GM18519 (cell line): Measurements from ENCODE around the gene SIX3.

Experiments used
- ATAC-seq: cut with Tn5 transposase; IDR thresholded peaks from one replicate; pipeline ENCODE4 v1.9.1; 2021; ENCODE audit warnings: mild to moderate bottlenecking, moderate library complexity; ENCODE audit not compliant: unreplicated experiment, low FRiP score

The SIX3 gene

DNA sequence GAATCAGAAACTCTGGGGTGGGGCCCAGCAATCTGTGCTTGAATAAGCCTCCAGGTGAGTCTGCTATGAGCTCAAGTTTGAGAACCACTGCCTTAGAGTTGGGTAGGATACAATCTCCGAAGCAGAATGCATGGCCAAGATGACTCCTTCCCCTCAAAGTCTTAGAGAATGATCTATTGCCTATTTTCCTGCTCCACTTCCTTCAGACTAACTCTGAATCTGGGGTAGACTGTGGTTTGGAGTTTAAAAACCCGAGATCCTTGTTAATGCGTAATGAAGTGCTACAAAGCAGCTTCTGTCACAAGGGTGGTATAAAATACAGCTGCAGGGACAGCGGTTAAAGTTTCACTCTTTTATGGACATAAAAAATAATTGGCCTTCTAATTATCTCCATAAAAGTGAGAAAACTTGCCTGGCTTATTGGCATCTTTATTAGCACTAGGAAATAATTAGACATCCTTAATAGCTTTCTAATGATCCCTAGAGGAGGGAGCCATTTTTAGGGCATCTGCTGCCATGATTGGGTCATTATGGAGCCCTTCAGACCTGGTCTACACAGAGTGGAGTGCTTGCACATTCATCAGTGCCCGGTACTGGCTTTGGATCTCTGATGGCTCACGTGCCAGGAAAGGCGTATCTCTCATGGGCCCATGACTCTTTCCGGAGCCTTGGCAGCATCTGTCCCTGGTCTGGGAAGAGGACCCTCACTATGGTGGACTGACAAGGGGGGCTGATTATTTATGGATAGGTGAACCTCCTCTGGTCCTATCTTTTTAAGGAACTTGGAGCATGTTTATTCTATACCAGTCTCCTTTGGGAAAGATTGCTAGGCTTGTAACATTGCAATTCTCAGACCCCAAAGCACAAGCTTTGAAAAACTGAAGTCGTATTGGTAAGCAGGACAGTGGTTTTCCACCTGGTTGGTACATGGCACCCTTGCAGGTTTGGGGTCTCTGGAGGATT is 39.5 kb downstream of the SIX3 start:
- ATAC-seq, result no peak

DNA sequence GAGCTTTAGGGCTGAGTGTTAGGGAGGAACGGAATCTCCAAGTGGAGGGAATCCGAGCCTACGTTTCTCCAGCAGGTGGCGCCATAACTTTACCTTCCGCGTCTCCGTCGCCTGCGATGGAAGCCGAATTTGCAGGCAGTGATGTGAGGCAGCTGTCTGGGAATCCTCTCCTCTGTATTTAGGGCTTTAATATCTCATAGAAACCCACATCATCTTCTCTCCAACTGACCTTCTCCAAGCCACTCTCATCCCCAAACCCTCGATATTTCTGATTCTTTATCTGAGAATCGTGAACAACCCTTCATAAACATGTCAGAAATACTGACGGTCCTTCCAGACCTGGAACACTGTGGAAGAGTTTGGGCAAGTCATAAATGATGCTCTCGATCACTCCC is 40.2 kb downstream of the SIX3 start:
- no peak for ATAC-seq

DNA sequence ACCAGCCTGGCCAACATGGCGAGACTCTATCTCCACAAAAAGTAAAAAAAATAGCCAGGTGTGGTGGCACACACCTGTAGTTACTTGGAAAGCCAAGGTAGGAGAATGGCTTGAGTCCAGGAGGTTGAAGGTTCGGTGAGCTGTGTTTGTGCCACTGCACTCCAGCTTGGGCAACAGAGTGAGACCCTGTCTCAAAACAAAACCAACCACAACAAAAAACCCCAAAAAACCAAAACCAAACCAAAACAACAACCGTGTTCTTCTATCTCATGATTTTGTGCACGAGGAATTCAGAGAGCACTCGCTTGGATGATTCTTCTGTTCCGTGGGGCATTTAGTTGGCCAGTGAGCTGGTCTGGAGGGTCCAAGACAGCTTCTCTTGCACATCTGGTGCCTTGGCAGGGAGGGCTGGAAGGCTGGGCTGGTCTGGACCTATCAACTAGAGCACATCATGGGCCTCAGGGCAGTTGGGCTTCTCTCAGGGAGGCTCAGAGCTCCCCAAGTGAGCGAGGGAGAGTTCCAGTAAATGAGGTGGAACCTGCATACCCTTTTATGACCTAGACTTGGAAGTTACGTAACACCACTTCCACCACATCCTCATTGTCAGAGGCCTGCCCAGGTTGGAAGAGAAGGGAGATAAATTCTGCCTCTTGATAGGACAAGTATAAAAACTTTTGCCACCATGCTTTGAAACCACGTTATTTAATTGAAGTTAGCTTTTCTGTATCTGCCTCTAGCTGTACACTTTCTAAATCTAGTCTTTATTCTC is 42.5 kb downstream of the SIX3 start:
- ATAC-seq, result no peak

DNA sequence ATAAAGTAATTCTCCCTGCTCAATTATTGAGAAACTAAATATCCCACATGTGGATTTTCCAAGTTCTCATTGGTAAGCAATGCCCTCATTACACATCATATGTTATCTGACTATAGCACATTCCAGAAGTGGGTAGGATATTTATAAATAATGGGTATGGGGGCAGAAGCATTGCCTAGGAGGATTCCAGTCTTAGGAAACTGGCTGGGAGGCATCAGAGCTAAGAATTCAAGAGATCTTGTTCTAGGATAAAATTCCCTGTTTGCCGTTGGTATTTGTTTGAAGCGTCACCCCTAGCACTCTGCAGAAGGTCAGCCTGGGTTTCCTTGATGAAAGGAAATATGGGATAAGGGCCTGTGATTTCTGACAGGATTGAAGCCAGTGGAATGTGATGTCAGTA is 47.7 kb downstream of the SIX3 start:
- ATAC-seq, result no peak

DNA sequence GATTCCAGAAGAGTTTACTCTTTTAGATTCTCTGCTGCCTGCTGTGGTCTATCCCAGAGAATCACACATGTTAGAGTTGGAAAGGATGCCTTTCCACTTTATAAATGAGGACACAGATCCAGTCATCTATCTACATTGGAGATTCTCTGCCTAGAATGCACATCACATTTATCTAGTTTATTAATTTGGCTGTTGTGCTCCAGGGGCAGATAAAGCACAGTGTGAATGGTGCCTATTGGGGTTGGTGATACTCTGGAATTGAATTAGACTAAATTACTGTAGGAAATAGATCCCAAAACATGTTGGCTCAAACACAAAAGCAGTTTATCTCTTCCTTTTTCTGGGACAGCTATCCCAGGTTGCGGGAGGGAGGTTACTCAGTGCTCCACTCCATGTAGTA is 52.9 kb downstream of the SIX3 start:
- no peak for ATAC-seq
